ENCODE results near the gene SPEM3.
A peak's percentile ranks its signal among the peaks of the same experiment; 100 is the strongest.
"Not testable (repeated sequence)": the region's sequence is repeated elsewhere in the genome, so short reads cannot be mapped to it uniquely, and the experiment has no call there.

Gene SPEM3

GRCh38 chr17:7470457-7470973 lies 41.9 kb downstream of the SPEM3 start:
- not testable (repeated sequence) for H3K27ac ChIP-seq (ENCODE audit: low read length); H3K36me3 ChIP-seq (ENCODE audit: insufficient read depth, low read depth, low read length); H3K4me1 ChIP-seq (ENCODE audit: insufficient read depth, low read length)

GRCh38 chr17:7471729-7472128 lies 43.1 kb downstream of the SPEM3 start:
- H3K4me1 ChIP-seq (ENCODE audit: insufficient read depth, low read length) = peaks cover 2% of the 10 kb centered on the region; the same call in 1 of the 2 replicates
- no peak overlapping the region for H3K27ac ChIP-seq (ENCODE audit: low read length)
- H3K9me3 ChIP-seq (ENCODE audit: insufficient read depth, low read depth, low read length) = no peaks in the 10 kb centered on the region
- H3K9ac ChIP-seq (ENCODE audit: low read depth, low read length) = no peak overlapping the region
- no peak overlapping the region for H3K4me3 ChIP-seq (ENCODE audit: low read length)
- peaks cover 3% of the 10 kb centered on the region; the same call in 1 of the 2 replicates for H3K36me3 ChIP-seq (ENCODE audit: insufficient read depth, low read depth, low read length)
- H3K27me3 ChIP-seq (ENCODE audit: insufficient read depth, low read length) = no peaks in the 10 kb centered on the region

More at GRCh38 chr17:7470457-7470973, 41.9 kb downstream of the SPEM3 start:
- H3K9ac ChIP-seq (ENCODE audit: low read depth, low read length); H3K4me3 ChIP-seq (ENCODE audit: low read length); H3K9me3 ChIP-seq (ENCODE audit: insufficient read depth, low read depth, low read length); H3K27me3 ChIP-seq (ENCODE audit: insufficient read depth, low read length): not testable (repeated sequence)

- H3K36me3 ChIP-seq (ENCODE audit: insufficient read depth, low read depth, low read length); H3K27me3 ChIP-seq (ENCODE audit: insufficient read depth, low read length); H3K9ac ChIP-seq (ENCODE audit: low read depth, low read length); H3K9me3 ChIP-seq (ENCODE audit: insufficient read depth, low read depth, low read length); H3K4me3 ChIP-seq (ENCODE audit: low read length); H3K27ac ChIP-seq (ENCODE audit: low read length): not testable (repeated sequence)
- H3K4me1 ChIP-seq (ENCODE audit: insufficient read depth, low read length) = peaks cover 18% of the 10 kb centered on the region
These were observed 46.1 kb downstream of the SPEM3 start for GRCh38 chr17:7474767-7475166.

GRCh38 chr17:7475764-7476422 lies 47.2 kb downstream of the SPEM3 start:
- Histone ChIP-seq H3K4me1 (ENCODE audit: insufficient read depth, low read length) (peaks cover 20% of the 10 kb centered on the region), H3K27ac (ENCODE audit: low read length) (no peak overlapping the region), H3K4me3 (ENCODE audit: low read length) (no peak overlapping the region), H3K27me3 (ENCODE audit: insufficient read depth, low read length) (no peaks in the 10 kb centered on the region), H3K9ac (ENCODE audit: low read depth, low read length) (no peak overlapping the region), H3K9me3 (ENCODE audit: insufficient read depth, low read depth, low read length) (no peaks in the 10 kb centered on the region), H3K36me3 (ENCODE audit: insufficient read depth, low read depth, low read length) (no peaks in the 10 kb centered on the region)

- Histone ChIP-seq H3K4me3 (ENCODE audit: low read length) (no peak overlapping the region), H3K4me1 (ENCODE audit: insufficient read depth, low read length) (peaks cover 20% of the 10 kb centered on the region), H3K27ac (ENCODE audit: low read length) (no peak overlapping the region), H3K27me3 (ENCODE audit: insufficient read depth, low read length) (no peaks in the 10 kb centered on the region), H3K9me3 (ENCODE audit: insufficient read depth, low read depth, low read length) (no peaks in the 10 kb centered on the region), H3K9ac (ENCODE audit: low read depth, low read length) (no peak overlapping the region), H3K36me3 (ENCODE audit: insufficient read depth, low read depth, low read length) (no peaks in the 10 kb centered on the region)
These were observed 47.8 kb downstream of the SPEM3 start for GRCh38 chr17:7476494-7476893.

- Histone ChIP-seq H3K9ac (ENCODE audit: low read depth, low read length) (no peak overlapping the region), H3K9me3 (ENCODE audit: insufficient read depth, low read depth, low read length) (no peaks in the 10 kb centered on the region), H3K4me1 (ENCODE audit: insufficient read depth, low read length) (peaks cover 20% of the 10 kb centered on the region), H3K36me3 (ENCODE audit: insufficient read depth, low read depth, low read length) (no peaks in the 10 kb centered on the region), H3K27ac (ENCODE audit: low read length) (no peak overlapping the region), H3K27me3 (ENCODE audit: insufficient read depth, low read length) (no peaks in the 10 kb centered on the region), H3K4me3 (ENCODE audit: low read length) (no peak overlapping the region)
These were observed 48.3 kb downstream of the SPEM3 start for GRCh38 chr17:7476951-7477350.

- Histone ChIP-seq H3K36me3 (ENCODE audit: insufficient read depth, low read depth, low read length) (no peaks in the 10 kb centered on the region), H3K9ac (ENCODE audit: low read depth, low read length) (no peak overlapping the region), H3K27ac (ENCODE audit: low read length) (no peak overlapping the region), H3K9me3 (ENCODE audit: insufficient read depth, low read depth, low read length) (no peaks in the 10 kb centered on the region), H3K4me1 (ENCODE audit: insufficient read depth, low read length) (peaks cover 20% of the 10 kb centered on the region), H3K4me3 (ENCODE audit: low read length) (peak overlapping the region; percentile 55), H3K27me3 (ENCODE audit: insufficient read depth, low read length) (no peaks in the 10 kb centered on the region)
These were observed 49.0 kb downstream of the SPEM3 start for GRCh38 chr17:7477392-7478275.

- Histone ChIP-seq H3K27ac (ENCODE audit: low read length) (no peak overlapping the region), H3K9me3 (ENCODE audit: insufficient read depth, low read depth, low read length) (no peaks in the 10 kb centered on the region), H3K9ac (ENCODE audit: low read depth, low read length) (peak overlapping the region; percentile 75; the same call in 1 of the 2 replicates), H3K4me1 (ENCODE audit: insufficient read depth, low read length) (peaks cover 25% of the 10 kb centered on the region), H3K27me3 (ENCODE audit: insufficient read depth, low read length) (no peaks in the 10 kb centered on the region), H3K36me3 (ENCODE audit: insufficient read depth, low read depth, low read length) (no peaks in the 10 kb centered on the region), H3K4me3 (ENCODE audit: low read length) (peak overlapping the region; percentile 55)
These were observed 49.9 kb downstream of the SPEM3 start for GRCh38 chr17:7478276-7479212.

GRCh38 chr17:7479213-7480088 lies 50.8 kb downstream of the SPEM3 start, which contains the start of gene ZBTB4:
TSS of gene ZBTB4 (minus strand) at chr17:7479631. CDS start at chr17:7466801, 12,830 bp downstream.
- Histone ChIP-seq H3K9ac (ENCODE audit: low read depth, low read length) (peak within 1 kb of the TSS; percentile 75; the same call in 1 of the 2 replicates), H3K36me3 (ENCODE audit: insufficient read depth, low read depth, low read length) (no peaks in the 10 kb centered on the region), H3K4me1 (ENCODE audit: insufficient read depth, low read length) (peaks cover 25% of the 10 kb centered on the region), H3K27me3 (ENCODE audit: insufficient read depth, low read length) (no peaks in the 10 kb centered on the region), H3K9me3 (ENCODE audit: insufficient read depth, low read depth, low read length) (no peaks in the 10 kb centered on the region), H3K4me3 (ENCODE audit: low read length) (peak within 1 kb of the TSS; percentile 69), H3K27ac (ENCODE audit: low read length) (no peak within 1 kb of the TSS)

GRCh38 chr17:7480089-7480384 lies 51.4 kb downstream of the SPEM3 start:
- Histone ChIP-seq H3K36me3 (ENCODE audit: insufficient read depth, low read depth, low read length) (no peaks in the 10 kb centered on the region), H3K4me1 (ENCODE audit: insufficient read depth, low read length) (peaks cover 25% of the 10 kb centered on the region), H3K27ac (ENCODE audit: low read length) (no peak overlapping the region), H3K4me3 (ENCODE audit: low read length) (peak overlapping the region; percentile 69), H3K27me3 (ENCODE audit: insufficient read depth, low read length) (no peaks in the 10 kb centered on the region), H3K9ac (ENCODE audit: low read depth, low read length) (peak overlapping the region; percentile 57; the same call in 1 of the 2 replicates), H3K9me3 (ENCODE audit: insufficient read depth, low read depth, low read length) (no peaks in the 10 kb centered on the region)

All from iPS-20b (cell line).